Bronchial epithelial cell (primary cell): Measurements from ENCODE around the gene TUBB2B. TPM values are rescaled to one million over a fixed set of nuclear protein-coding genes. Genes with fewer than 3 reads are reported as not detected.

Experiments
- DNase-seq: peaks from one replicate; pipeline ENCODE4 v3.0.0-alpha.2; 2010; ENCODE audit warnings: low read depth
- FAIRE-seq: peaks from 2 replicates; lab custom pipeline; 2011; peaks lifted over from hg19 to GRCh38; lab: Jason Lieb, UNC
- H3K27me3 ChIP-seq: 2 replicates; pipeline ENCODE4 v1.5.1; 2011; ENCODE audit warnings: low read length; ENCODE audit not compliant: control insufficient read depth, insufficient read depth
- H3K36me3 ChIP-seq: 2 replicates; pipeline ENCODE4 v1.5.1; 2011; ENCODE audit warnings: low read length; ENCODE audit not compliant: control insufficient read depth, insufficient read depth
- H3K4me3 ChIP-seq: 2 replicates; pipeline ENCODE4 v1.5.1; 2011; ENCODE audit warnings: mild to moderate bottlenecking, low read depth, low read length, control low read depth
- CTCF ChIP-seq: IDR thresholded peaks from 2 replicates; pipeline ENCODE4 v1.5.1; 2011; ENCODE audit warnings: mild to moderate bottlenecking, moderate library complexity, low read length, control low read depth, inconsistent platforms; ENCODE audit not compliant: insufficient read depth, severe bottlenecking
- total RNA-seq: library from RNA; depleted of rRNA; stranded (reverse); fragments of >200 nt; gene quantifications from 2 replicates; pipeline ENCODE4 v1.2.1, GENCODE V29; 2014

The TUBB2B gene
- total RNA-seq, 1 donor from 2014 or later, result under 0.01 TPM

GRCh38 chr6:3226042-3226441, 1.4 kb downstream of the TUBB2B start:
- no peak for TF ChIP-seq CTCF
- H3K27me3 ChIP-seq, result peaks cover 42% of the 10 kb centered on the region
- no peak for FAIRE-seq
- no peaks in the 10 kb centered on the region for H3K36me3 ChIP-seq
- no peak overlapping the region for H3K4me3 ChIP-seq
- DNase-seq, result no peak

- DNase-seq, result no peak
- no peak for TF ChIP-seq CTCF
Measured at GRCh38 chr6:3222506-3223038, 4.9 kb downstream of the TUBB2B start.

GRCh38 chr6:3221578-3221977, 5.9 kb downstream of the TUBB2B start:
- DNase-seq (no peak), FAIRE-seq (no peak)
- TF ChIP-seq CTCF, result no peak
- H3K36me3 ChIP-seq, result no peaks in the 10 kb centered on the region
- no peak overlapping the region for H3K4me3 ChIP-seq
- H3K27me3 ChIP-seq, result peaks cover 16% of the 10 kb centered on the region

More at GRCh38 chr6:3222506-3223038, 4.9 kb downstream of the TUBB2B start:
- H3K4me3 ChIP-seq, result no peak overlapping the region
- no peaks in the 10 kb centered on the region for H3K36me3 ChIP-seq
- no peak for FAIRE-seq
- H3K27me3 ChIP-seq, result peaks cover 25% of the 10 kb centered on the region

- TF ChIP-seq CTCF, result no peak
- DNase-seq, result no peak
- no peak for FAIRE-seq
- Histone ChIP-seq H3K4me3 (no peak overlapping the region), H3K27me3 (peaks cover 9% of the 10 kb centered on the region), H3K36me3 (no peaks in the 10 kb centered on the region)
Measured at GRCh38 chr6:3220366-3220765, 7.1 kb downstream of the TUBB2B start.

GRCh38 chr6:3218266-3218665, 9.2 kb downstream of the TUBB2B start:
- Histone ChIP-seq H3K27me3 (peaks cover 9% of the 10 kb centered on the region), H3K36me3 (no peaks in the 10 kb centered on the region), H3K4me3 (no peak overlapping the region)
- FAIRE-seq (no peak), DNase-seq (no peak)
- no peak for TF ChIP-seq CTCF

- no peak overlapping the region for H3K4me3 ChIP-seq
- DNase-seq (no peak), FAIRE-seq (no peak)
- no peaks in the 10 kb centered on the region for H3K36me3 ChIP-seq
- TF ChIP-seq CTCF, result no peak
- peaks cover 9% of the 10 kb centered on the region for H3K27me3 ChIP-seq
Measured at GRCh38 chr6:3217286-3217685, 10.2 kb downstream of the TUBB2B start.
